Thoracic aorta (tissue), 2 donors: ENCODE measurements around the gene RNF4. TPM values are rescaled to one million over a fixed set of nuclear protein-coding genes. Genes with fewer than 3 reads are reported as not detected.
A peak's percentile ranks its signal among the peaks of the same experiment; 100 is the strongest.
"Not testable (repeated sequence)": the region's sequence is repeated elsewhere in the genome, so short reads cannot be mapped to it uniquely, and the experiment has no call there.

Experiments used
- ATAC-seq: fragments of 150-250 bp; one replicate; pipeline ENCODE4 v1.8.0; 2017; ENCODE audit warnings: low read depth; ENCODE audit not compliant: insufficient number of reproducible peaks, low FRiP score
- DNase-seq: peaks from one replicate; pipeline ENCODE4 v3.0.0-alpha.2; 2020; ENCODE audit warnings: low spot score
- H3K27ac ChIP-seq, 2 donors: fragments of 200-600 bp; sonication (generic); 1 replicate in 1 of 2; 2 replicates in 1 of 2; pipeline ENCODE4 v1.5.1; 2016; ENCODE audit warnings: mild to moderate bottlenecking in 2 of 2, moderate library complexity in 2 of 2
- H3K27me3 ChIP-seq: fragments of 200-600 bp; sonication (generic); replicated peaks from 2 replicates; pipeline ENCODE4 v1.6.0; 2016; ENCODE audit warnings: mild to moderate bottlenecking; ENCODE audit not compliant: insufficient read depth
- H3K36me3 ChIP-seq: fragments of 200-600 bp; sonication (generic); one replicate; pipeline ENCODE4 v1.5.1; 2016
- H3K4me1 ChIP-seq, 2 donors: fragments of 200-600 bp; sonication (generic); 1 replicate in 1 of 2; 2 replicates in 1 of 2; pipeline versions ENCODE4 v1.5.1 to v1.6.0; 2016; ENCODE audit warnings: low read depth in 2 of 2, mild to moderate bottlenecking in 1 of 2; ENCODE audit not compliant: control insufficient read depth in 1 of 2
- H3K4me3 ChIP-seq: fragments of 200-600 bp; sonication (generic); 2 replicates; pipeline ENCODE4 v1.5.1; 2016; ENCODE audit warnings: mild to moderate bottlenecking
- H3K9me3 ChIP-seq: fragments of 200-600 bp; sonication (generic); 2 replicates; pipeline ENCODE4 v1.5.1; 2016
- total RNA-seq, 2 donors: library from RNA; depleted of rRNA; stranded (reverse); fragments of >200 nt; gene quantifications; one replicate each; pipeline versions ENCODE4 v1.1.0 to v1.2.3, GENCODE V29; 2016
- TF ChIP-seq, protein P1 (sequence below): fragments of 200-600 bp; sonication (generic); IDR thresholded peaks from one replicate; pipeline ENCODE4 v1.5.1; 2019; ENCODE audit warnings: antibody characterized with exemption

RNF4 gene
- total RNA-seq, 2 donors from 2014 or later, result 29.8 to 83.1 TPM

GRCh38 chr4:2534904-2535375, 66.0 kb downstream of the RNF4 start:
- H3K9me3 ChIP-seq, result no peaks in the 10 kb centered on the region
- H3K27ac ChIP-seq, result peak overlapping the region; percentile 77 to 86
- peak overlapping the region; percentile 88 for H3K4me3 ChIP-seq
- TF ChIP-seq, protein P1, sequence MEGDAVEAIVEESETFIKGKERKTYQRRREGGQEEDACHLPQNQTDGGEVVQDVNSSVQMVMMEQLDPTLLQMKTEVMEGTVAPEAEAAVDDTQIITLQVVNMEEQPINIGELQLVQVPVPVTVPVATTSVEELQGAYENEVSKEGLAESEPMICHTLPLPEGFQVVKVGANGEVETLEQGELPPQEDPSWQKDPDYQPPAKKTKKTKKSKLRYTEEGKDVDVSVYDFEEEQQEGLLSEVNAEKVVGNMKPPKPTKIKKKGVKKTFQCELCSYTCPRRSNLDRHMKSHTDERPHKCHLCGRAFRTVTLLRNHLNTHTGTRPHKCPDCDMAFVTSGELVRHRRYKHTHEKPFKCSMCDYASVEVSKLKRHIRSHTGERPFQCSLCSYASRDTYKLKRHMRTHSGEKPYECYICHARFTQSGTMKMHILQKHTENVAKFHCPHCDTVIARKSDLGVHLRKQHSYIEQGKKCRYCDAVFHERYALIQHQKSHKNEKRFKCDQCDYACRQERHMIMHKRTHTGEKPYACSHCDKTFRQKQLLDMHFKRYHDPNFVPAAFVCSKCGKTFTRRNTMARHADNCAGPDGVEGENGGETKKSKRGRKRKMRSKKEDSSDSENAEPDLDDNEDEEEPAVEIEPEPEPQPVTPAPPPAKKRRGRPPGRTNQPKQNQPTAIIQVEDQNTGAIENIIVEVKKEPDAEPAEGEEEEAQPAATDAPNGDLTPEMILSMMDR, result no peak
- ATAC-seq (no peak), DNase-seq (no peak)
- no peaks in the 10 kb centered on the region for H3K36me3 ChIP-seq
- H3K27me3 ChIP-seq, result no peaks in the 10 kb centered on the region
- peaks cover 13 to 28% of the 10 kb centered on the region in 2 donors for H3K4me1 ChIP-seq

DNA sequence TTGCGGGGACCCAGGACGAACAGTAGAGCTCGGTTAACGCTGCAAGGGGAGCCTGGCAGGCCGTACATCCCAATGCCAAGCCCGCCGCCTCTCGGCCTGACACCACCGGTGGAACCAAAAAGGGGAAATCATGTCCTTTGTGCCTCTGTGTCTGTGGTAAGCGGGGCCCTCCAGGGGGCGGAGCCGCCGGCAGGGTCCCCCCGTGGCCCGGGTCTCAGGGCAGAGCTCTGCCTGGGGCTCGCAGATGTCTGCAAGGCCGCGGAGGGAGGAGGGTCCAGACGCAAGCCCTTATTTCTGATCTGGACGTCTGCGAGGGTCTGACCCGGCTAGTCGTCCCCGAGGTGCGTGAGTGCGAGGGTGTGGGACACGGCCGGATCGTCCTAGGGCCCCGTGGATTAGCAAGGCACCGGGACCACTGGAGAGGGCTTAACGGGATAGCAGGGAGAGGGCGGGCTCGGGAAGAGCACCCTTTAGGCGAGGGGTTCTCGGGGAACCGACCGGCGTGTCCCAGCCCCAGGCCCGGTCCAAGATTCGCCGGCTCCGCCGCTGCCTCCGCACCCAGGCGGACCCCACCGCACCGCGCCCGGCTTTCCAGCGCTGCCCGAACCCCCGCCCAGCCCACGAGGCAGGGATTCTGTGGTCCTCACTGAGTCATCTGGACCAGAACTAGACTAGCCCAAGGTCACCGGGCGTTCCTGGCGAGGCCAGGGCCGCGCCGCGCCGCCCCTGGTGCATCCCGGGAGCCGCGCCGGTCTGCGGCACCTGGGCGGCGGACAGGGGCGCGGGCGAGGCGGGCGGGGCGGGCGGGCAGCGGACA, 66.7 kb downstream of the RNF4 start:
- TF ChIP-seq, protein P1, result no peak
- H3K4me3 ChIP-seq, result peak overlapping the region; percentile 88
- ATAC-seq (peak; percentile 26), DNase-seq (peak; percentile 33)
- H3K27me3 ChIP-seq, result no peaks in the 10 kb centered on the region
- H3K27ac ChIP-seq, result peak overlapping the region; percentile 77 to 86
- H3K9me3 ChIP-seq, result no peaks in the 10 kb centered on the region
- H3K36me3 ChIP-seq, result no peaks in the 10 kb centered on the region
- peaks cover 13 to 28% of the 10 kb centered on the region in 2 donors for H3K4me1 ChIP-seq

DNA sequence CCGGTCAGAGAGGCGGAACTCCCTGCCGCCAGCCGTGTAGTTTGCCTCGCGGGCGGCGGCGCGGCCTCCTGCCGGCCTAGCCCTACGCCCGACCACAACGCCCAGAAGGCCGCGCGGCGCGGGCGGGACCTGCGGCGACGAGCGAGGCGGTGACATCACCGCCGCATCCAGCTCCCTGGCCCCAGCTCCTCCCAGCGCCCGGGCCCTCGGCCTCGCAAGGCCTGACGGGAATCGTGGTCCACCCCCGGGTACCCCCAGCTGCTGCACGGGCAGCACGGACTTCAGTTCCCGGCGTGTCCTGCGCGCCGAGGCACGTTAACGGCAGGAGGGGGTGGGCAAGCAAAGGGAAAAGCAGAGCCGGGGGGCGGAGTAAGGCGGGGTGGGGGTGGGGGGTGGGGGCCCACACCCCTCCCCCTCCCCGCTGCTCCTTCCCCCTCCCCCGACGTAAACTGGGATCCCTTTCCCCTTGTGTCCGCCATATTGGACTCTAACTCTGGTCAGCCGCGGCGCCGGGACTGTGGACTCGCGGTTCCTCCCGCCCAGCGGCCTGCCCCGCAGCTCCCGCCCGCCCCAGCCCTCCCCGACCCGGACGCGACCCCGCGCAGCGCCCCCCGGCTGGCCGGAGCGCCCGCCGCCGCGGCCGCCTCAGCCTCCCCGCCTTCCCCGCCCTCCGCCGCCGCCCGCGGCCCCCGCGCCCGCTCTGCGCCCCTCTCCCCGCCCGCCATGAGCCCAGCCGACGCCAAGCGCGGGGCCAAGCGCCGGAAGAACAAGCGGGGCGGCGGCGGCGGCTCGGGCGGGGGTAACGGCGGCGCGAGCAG, 67.5 kb downstream of the RNF4 start, which contains the start of gene FAM193A:
TSS of gene FAM193A (plus strand) at position 455 of the 818 bp plus-strand sequence. CDS start at position 724, 269 bp downstream.
- Histone ChIP-seq H3K9me3 (no peaks in the 10 kb centered on the region), H3K4me3 (peak within 1 kb of the TSS; percentile 97), H3K4me1 (peaks cover 13 to 34% of the 10 kb centered on the region in 2 donors), H3K36me3 (no peaks in the 10 kb centered on the region), H3K27me3 (no peaks in the 10 kb centered on the region), H3K27ac (peak within 1 kb of the TSS; percentile 77 to 91)
- peak; percentile 90 for ATAC-seq
- peak; percentile 96 for DNase-seq
- TF ChIP-seq, protein P1, result no peak

DNA sequence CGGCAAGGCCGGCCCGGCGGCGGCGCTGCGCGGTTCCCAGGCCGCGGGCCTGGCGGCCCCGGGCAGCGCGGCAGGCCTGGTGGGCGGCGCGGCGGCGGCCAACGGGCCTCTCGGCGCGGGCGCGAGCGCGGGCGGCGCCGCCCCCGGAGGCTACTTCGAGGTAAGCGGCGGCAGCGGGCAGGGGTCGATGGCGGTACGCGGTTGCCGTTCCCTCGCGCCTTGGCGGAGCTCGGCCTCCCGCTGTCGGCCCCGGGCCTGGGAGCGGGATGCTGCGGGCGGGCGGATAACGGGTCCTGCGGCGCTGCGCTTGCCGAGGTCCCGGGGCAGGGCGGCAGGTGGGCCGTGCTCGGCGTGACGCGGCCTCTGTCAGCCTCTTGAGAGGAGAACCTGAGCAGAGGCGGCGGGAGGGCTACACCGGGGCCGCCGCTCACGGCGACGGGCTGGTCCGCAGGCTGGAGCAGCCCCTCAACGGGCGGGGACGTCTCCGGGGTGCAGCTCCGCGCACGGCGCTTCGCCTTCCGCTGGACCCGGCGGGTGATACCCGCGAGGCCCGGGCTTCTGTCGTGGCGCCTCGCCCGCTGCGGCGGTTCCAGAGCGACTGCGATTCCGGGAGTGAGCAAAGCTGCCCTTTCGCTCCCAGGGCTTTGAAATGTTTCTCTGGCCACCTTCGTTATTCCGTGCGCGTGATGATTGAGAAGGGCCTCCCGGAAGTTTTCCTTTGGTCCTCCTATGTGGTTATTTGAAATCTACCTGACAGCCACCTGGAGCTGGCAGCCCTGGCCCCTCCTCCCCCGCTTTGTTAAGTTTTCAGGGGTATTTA, 68.3 kb downstream of the RNF4 start:
- Histone ChIP-seq H3K36me3 (no peaks in the 10 kb centered on the region), H3K4me1 (peaks cover 13 to 35% of the 10 kb centered on the region in 2 donors), H3K9me3 (no peaks in the 10 kb centered on the region), H3K4me3 (peak overlapping the region; percentile 97), H3K27me3 (no peaks in the 10 kb centered on the region), H3K27ac (peak overlapping the region; percentile 77 to 91)
- no peak for DNase-seq
- TF ChIP-seq, protein P1, result no peak
- ATAC-seq, result peak; percentile 37

GRCh38 chr4:2543580-2544191, 74.8 kb downstream of the RNF4 start:
- not testable (repeated sequence) for H3K4me3 ChIP-seq, H3K9me3 ChIP-seq, H3K36me3 ChIP-seq, ATAC-seq, H3K27ac ChIP-seq, DNase-seq, H3K27me3 ChIP-seq
- H3K4me1 ChIP-seq, result peaks cover 5 to 16% of the 10 kb centered on the region in 2 donors
